Psoas muscle (tissue), 8 donors: ENCODE data around the gene SETDB2. TPM values are rescaled to one million over a fixed set of nuclear protein-coding genes. Genes with fewer than 3 reads are reported as not detected.

Experiments used
- ATAC-seq, 4 donors: fragments of 200-7000 bp; cut with Tn5 transposase; one replicate each; pipeline ENCODE4 v1.9.1; 2020; ENCODE audit warnings: moderate library complexity in 3 of 4, mild to moderate bottlenecking in 2 of 4
- DNase-seq, 2 donors: peaks; one replicate each; pipeline ENCODE4 v3.0.0-alpha.2; 2020
- H3K27ac ChIP-seq: fragments of 200-600 bp; one replicate; pipeline ENCODE4 v1.8.0; 2022
- H3K27me3 ChIP-seq, 3 donors: fragments of 200-600 bp in 1 of 3; one replicate each; pipeline versions ENCODE4 v1.6.1 to v1.8.0; 2013 to 2022; ENCODE audit warnings: low read length in 2 of 3, mild to moderate bottlenecking in 2 of 3, moderate library complexity in 1 of 3; ENCODE audit not compliant: insufficient read depth in 3 of 3
- H3K36me3 ChIP-seq, 2 donors: fragments of 200-600 bp in 1 of 2; one replicate each; pipeline versions ENCODE4 v1.6.1 to v1.8.0; 2013 to 2022; ENCODE audit warnings: low read depth in 1 of 2, mild to moderate bottlenecking in 1 of 2, moderate library complexity in 1 of 2; ENCODE audit not compliant: insufficient read depth in 1 of 2
- H3K4me1 ChIP-seq: fragments of 200-600 bp; one replicate; pipeline ENCODE4 v1.8.0; 2022
- H3K4me3 ChIP-seq: fragments of 200-600 bp; one replicate; pipeline ENCODE4 v1.8.0; 2022; ENCODE audit warnings: mild to moderate bottlenecking
- H3K9me3 ChIP-seq: fragments of 200-600 bp; one replicate; pipeline ENCODE4 v1.8.0; 2022
- CTCF ChIP-seq: fragments of 200-600 bp; IDR thresholded peaks from one replicate; pipeline ENCODE4 v1.8.0; 2022; ENCODE audit warnings: antibody characterized with exemption
- WGBS, 3 donors: extraction: QIAGEN DNeasy Blood & Tissue Kit; methylation state at CpG; one replicate each; pipeline versions ENCODE4 v1.1.6 to v1.1.7; 2013; 5-methylcytosine and 5-hydroxymethylcytosine counted together
- intact Hi-C, 2 donors: fragments of 100-400 bp; cut with DNase I; formaldehyde crosslinking; loops; one replicate each; pipeline versions ENCODE4 v1.11.0 to v1.14.2; 2022
- polyA plus RNA-seq, 3 donors: library from polyadenylated mRNA; stranded (reverse); fragments of 200-250 nt; gene quantifications; one replicate each; pipeline ENCODE4 v1.2.3, GENCODE V29; 2013
- total RNA-seq, 4 donors: library from RNA; stranded (reverse); fragmentation: NEBNext Ultra II Directional in 2 of 4; extraction: Animal tissue kit (Norgen Biotek cat#: 25700) in 2 of 4; gene quantifications; one replicate each; pipeline versions ENCODE4 v1.2.1 to v1.2.4, GENCODE V29; 2021 to 2023
- donor health status: healthy with polysubstance abuse.
- donor health status: DM: no; HTN: no; CAD: no; lungs with moderate emphysema.
- donor health status: Bipolar disorder and iron deficiency.
- donor health status: healthy.
- donor health status: DM: yes; HTN: yes; CAD: no.
- donor health status: DM: no; HTN: no; CAD: no.
- donor health status: DM: no; HTN: no; CAD: no.
- donor health status: DM: yes; HTN: yes; CAD: no.

The SETDB2 gene
- total and polyA plus RNA-seq, 7 donors, result 1.7 to 7.9 (median 3.7) TPM

GRCh38 chr13:49443357-49443703, 744 bp upstream of the SETDB2 start:
- no peak for TF ChIP-seq CTCF
- Histone ChIP-seq H3K36me3 (no peaks in the 10 kb centered on the region), H3K4me3 (peak overlapping the region; percentile 80), H3K4me1 (peaks cover 5% of the 10 kb centered on the region), H3K9me3 (no peaks in the 10 kb centered on the region), H3K27ac (peak overlapping the region; percentile 81), H3K27me3 (no peaks in the 10 kb centered on the region)
- ATAC-seq, result peak in 1 of 4 donors; percentile 6
- intact Hi-C loops, result loop anchor here in 1 of 2 donors (5.0 kb wide), 1 partner anchor 49 kb away; no protein-coding TSS in a partner anchor
- 4 to 8% (median 7%) methylated on average over 10 of the region's 10 CpGs for WGBS, 3 donors
- no peak for DNase-seq

GRCh38 chr13:49444524-49445395, 686 bp downstream of the SETDB2 start:
- no peaks in the 10 kb centered on the region for H3K27me3 ChIP-seq
- H3K4me1 ChIP-seq, result peaks cover 5% of the 10 kb centered on the region
- no peaks in the 10 kb centered on the region for H3K36me3 ChIP-seq
- H3K27ac ChIP-seq, result peak overlapping the region; percentile 81
- WGBS, 3 donors, result 1 to 2% (median 1%) methylated on average over 29 of the region's 29 CpGs
- peak overlapping the region; percentile 80 for H3K4me3 ChIP-seq
- DNase-seq, result no peak
- TF ChIP-seq CTCF, result no peak
- peak in 1 of 4 donors; percentile 14 for ATAC-seq
- intact Hi-C loops, result loop anchor here (2.0 to 5.0 kb wide), 2 partner anchors 48 to 52 kb away; no protein-coding TSS in a partner anchor
- no peaks in the 10 kb centered on the region for H3K9me3 ChIP-seq

- intact Hi-C loops, result no loop called here
- Histone ChIP-seq H3K9me3 (no peaks in the 10 kb centered on the region), H3K27me3 (no peaks in the 10 kb centered on the region), H3K27ac (no peak overlapping the region), H3K4me1 (peaks cover 5% of the 10 kb centered on the region), H3K4me3 (no peak overlapping the region), H3K36me3 (no peaks in the 10 kb centered on the region)
- no peak for ATAC-seq
- DNase-seq, result no peak
- TF ChIP-seq CTCF, result no peak
These were observed 2.4 kb downstream of the SETDB2 start for GRCh38 chr13:49446473-49446872.

GRCh38 chr13:49448753-49449152, 4.7 kb downstream of the SETDB2 start:
- ATAC-seq, result no peak
- WGBS, 3 donors, result 92 to 99% (median 97%) methylated on average over 2 of the region's 2 CpGs
- no peak for DNase-seq
- H3K9me3 ChIP-seq, result no peaks in the 10 kb centered on the region
- H3K27ac ChIP-seq, result no peak overlapping the region
- intact Hi-C loops, result no loop called here
- H3K4me3 ChIP-seq, result no peak overlapping the region
- no peak for TF ChIP-seq CTCF
- no peaks in the 10 kb centered on the region for H3K27me3 ChIP-seq
- H3K36me3 ChIP-seq, result peaks cover 0 to 6% of the 10 kb centered on the region in 2 donors
- peaks cover 5% of the 10 kb centered on the region for H3K4me1 ChIP-seq
